Activated CD4-positive, alpha-beta T cell treated with anti-CD3 and anti-CD28 coated beads, Interleukin-2, amount 50 U/mL, for 1 hour (primary cell): ENCODE measurements around the gene BICD1.
"Not testable (repeated sequence)": the region's sequence is repeated elsewhere in the genome, so short reads cannot be mapped to it uniquely, and the experiment has no call there.

ENCODE experiments used
- DNase-seq: peaks from one replicate; pipeline ENCODE4 v3.0.0-alpha.2; 2020

BICD1 gene

GRCh38 chr12:32196250-32197198, 89.9 kb downstream of the BICD1 start:
- no peak for DNase-seq

DNA sequence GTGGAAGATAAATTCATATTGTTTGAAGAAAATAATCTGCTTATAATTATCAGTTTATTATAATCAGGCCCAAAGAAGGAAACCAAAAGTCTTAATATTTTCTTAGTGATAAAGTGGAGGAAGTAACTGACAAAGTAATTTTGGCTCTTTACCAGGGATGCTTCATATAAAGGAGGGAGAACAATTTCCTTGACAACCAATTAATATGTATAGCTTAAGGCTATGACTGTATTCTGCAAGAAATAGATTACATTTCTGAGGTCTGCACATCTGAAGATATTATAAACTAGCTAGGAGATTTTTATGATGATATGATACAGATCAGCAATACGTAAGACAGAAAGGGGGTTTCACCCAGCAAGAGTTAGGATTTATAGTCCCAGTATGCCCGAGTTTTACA, 90.8 kb downstream of the BICD1 start:
- DNase-seq, result no peak

DNA sequence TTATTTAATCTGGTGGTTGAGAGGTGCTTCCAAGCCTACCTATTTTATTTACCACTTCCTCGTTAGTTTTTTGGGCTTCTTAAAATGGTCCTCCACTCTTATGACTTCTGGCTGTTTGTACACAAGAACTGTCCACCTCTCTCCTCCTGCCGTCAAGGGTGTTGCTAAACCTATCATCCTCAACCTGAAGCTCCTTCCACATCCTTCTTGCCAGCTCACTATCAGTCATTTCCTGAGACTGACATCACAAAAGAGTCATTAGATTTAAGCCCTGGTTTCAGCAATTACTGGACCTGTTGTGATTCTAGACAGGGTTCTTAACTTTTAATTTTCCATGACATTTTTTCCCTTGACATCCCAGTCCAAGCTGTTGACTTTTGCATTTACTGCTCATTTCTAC, 91.9 kb downstream of the BICD1 start:
- DNase-seq, result no peak

DNA sequence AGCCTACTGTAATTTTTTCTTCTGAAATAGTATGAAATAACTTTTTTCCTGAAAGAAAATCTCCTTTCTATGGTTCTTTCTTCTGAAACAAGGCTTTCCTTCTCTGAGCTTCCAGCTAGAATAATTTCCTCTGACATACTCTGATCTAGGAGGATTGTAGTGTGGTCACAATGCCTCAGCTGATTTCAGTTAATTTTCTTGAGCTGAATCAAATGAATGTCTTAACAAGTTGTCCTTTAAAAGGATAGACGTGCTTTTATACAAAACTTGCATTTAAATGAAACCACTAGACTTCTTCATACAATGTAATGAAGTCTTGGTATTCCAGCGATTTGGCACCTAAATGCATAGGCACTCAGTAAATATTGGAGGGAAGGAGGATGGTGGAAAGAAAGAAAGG, 94.4 kb downstream of the BICD1 start:
- DNase-seq, result no peak

GRCh38 chr12:32201976-32202375, 95.3 kb downstream of the BICD1 start:
- DNase-seq, result no peak

GRCh38 chr12:32205731-32206130, 99.1 kb downstream of the BICD1 start:
- no peak for DNase-seq

DNA sequence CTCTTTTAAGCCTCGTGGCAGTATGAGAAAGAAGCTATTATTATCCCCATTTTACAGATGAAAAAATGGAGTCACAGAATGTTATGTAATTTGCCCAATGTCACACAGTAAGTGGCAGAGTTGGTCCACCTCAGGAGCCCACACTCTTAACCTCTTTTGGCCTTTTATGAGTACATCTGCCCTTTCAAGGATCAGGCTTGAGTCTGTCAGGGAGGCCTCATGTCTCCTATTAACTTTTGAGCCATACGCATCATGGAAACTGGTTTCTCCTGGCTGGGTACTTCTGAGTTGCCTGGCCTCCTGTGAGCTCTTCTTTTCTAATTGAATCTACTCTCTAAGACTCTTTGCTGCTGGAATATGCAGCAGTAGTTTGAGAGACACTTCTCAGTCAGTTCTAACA, 101.7 kb downstream of the BICD1 start:
- DNase-seq, result no peak

- no peak for DNase-seq
Measured at GRCh38 chr12:32211066-32211899, 104.6 kb downstream of the BICD1 start.

GRCh38 chr12:32211900-32212156, 105.2 kb downstream of the BICD1 start:
- no peak for DNase-seq

DNA sequence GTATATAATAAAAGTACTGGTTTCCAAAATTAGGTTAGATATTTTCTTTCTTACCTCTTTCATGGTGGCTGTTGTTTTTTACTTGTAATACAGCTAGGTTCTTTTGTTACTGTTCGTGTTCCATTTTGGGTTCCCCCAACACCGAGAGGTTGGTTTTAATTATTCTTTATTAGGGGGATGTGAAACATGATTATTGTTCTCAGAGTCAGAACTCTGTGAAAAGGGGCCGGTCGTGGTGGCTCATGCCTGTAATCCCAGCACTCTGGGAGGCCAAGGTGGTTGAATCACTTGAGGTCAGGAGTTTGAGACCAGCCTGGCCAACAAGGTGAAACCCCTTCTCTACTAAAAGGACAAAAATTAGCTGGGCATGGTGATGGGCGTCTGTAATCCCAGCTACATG, 108.1 kb downstream of the BICD1 start:
- DNase-seq, result no peak

DNA sequence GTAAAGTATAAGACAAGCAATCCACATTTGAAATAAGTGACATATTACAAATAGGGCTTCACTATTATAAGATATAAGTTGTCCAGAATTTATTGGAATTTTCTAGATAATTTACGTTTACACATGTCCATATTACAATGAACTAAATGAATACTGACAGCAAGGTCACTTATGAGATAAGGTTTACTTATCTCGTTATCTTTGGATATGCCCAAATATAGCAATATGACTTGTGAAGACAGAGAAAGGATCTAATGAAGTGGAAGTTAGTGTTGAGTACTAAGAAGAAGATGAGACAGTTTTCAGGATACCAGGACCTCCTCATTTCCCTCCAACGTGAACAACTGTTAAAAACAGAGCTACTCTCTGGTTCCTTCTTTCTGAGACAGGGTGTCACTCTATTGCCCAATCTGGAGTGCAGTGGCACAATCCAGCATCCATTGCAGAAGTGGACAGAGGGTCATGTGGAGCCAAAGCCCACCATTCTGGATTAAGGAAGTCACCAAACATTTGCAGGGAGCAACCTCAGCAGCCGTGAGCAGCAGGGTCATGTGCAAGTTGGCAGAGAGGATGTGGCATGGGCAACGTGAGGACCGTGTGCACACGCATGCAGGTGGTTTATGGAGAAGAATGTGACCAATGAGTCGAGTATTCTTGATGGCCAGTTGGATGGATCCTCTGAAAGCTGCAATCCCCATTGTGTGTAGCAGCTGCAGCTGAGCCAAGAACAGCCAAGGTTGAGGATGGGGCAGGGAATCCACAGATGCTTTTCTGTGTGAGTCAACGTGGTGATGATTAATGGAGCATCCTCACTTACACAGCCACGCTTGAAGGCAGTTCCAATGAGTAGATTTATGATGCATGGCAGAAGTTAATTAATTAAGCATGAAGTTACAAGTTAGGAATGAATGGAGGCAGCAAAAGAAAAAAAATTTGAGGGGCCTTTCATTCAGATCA, 111.0 kb downstream of the BICD1 start:
- DNase-seq, result no peak

DNA sequence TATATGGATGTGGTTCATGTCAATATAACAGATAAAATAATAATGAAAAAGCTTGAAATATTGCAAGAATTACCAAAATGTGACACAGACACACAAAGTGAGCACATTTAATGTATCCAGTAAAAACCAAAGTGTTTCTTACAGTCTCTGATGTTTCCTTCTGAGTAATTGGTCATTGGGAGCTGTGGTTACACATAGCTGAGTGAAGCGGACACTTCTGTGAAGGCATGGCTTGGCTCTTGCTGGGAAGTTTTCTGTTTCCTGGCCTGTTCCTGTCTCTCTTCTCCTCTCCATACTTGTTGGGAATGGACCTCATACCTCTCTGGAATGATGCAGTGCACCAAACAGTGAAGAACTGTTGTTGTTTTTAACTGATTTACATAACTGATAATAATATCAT, 117.3 kb downstream of the BICD1 start:
- DNase-seq, result no peak

DNA sequence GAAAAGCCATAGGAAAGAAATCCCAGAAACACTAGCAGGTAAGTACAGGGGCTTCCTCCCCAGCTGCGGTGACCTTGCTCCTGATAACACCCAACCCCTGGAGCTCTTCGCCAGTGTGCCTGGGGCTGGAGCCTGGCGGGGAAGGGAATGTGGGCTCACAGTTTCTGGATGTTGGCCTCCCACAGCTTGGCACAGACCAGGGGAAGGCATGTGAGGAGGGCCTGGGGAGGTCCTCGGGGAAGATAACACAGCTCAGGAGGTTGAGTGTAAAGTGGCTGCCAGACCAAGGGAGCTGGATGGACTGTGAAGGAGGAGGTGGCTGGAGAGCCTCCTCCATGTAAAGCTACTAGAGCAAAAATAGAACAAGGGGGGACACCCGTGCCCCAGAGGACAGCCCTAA, 120.1 kb downstream of the BICD1 start:
- DNase-seq, result no peak

DNA sequence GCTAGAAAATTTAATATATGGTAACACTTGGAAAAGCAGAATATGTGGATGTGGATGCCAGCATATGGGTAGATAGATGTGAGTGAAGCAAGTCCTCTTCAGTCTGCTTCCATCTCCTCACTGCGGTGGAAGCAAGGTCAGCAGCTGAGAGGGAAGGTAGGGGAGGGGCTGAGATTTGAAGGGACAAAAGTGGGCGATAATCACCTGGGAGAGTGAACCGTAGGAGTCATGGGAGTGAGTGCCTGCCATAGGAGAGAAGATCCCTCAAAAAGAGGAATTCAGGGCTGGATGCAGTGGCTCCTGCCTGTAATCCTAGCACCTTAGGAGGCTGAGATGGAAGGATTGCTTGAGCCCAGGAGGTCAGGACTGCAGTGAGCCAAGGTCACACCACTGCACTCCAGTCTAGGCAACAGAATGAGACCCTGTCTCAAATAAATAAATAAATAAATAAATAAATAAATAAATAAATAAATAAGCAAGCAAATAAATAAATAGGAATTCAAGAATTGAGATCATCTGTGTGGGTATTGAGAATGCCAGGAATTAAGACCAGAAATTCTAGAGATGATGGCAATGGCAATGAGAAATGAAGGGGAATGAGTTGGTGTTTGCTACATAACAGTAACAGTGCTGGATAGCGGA, 123.4 kb downstream of the BICD1 start:
- DNase-seq, result no peak

DNA sequence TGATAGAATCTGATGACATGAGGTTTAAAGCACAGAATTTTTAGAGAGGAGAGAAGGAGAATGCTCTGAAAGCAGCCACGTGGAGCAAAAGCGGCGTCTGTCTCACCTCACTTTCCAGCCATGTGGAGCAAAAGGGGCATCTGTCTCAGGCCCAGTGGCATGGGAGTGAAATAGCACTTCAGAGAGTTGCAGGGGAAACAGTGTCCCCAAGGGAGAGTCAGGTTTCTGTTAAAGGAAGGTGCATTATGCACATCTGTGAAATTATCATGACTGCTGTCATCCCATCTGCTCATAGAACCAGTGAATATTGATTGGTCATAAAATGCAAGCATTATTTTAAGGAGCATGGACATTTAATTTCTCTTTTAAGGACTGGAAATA, 124.0 kb downstream of the BICD1 start:
- no peak for DNase-seq

- DNase-seq, result not testable (repeated sequence)
Measured at GRCh38 chr12:32231361-32231760, 124.7 kb downstream of the BICD1 start.

GRCh38 chr12:32233568-32233967, 126.9 kb downstream of the BICD1 start:
- no peak for DNase-seq

GRCh38 chr12:32235251-32235650, 128.6 kb downstream of the BICD1 start:
- DNase-seq, result no peak

GRCh38 chr12:32240162-32240561, 133.5 kb downstream of the BICD1 start:
- DNase-seq, result no peak

DNA sequence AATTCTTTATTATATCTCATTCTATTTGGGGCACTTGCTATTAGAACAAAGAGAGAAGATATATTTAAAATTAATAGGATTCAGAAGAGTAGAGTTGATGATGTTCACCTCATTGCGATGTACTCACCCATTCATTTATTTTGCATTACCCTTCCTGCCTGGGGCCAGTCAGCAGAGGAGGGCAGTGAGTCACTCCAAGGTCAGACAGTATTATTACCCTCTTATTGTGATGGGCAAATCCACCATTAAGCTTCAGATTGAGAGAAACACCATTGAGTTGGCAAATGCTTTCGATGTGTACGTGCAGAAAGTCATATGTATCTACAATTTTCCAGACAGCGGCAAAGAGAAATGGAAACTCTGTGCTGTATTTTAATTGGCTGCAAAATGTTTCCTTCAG, 134.2 kb downstream of the BICD1 start:
- no peak for DNase-seq

- no peak for DNase-seq
Measured at GRCh38 chr12:32242641-32243040, 136.0 kb downstream of the BICD1 start.

DNA sequence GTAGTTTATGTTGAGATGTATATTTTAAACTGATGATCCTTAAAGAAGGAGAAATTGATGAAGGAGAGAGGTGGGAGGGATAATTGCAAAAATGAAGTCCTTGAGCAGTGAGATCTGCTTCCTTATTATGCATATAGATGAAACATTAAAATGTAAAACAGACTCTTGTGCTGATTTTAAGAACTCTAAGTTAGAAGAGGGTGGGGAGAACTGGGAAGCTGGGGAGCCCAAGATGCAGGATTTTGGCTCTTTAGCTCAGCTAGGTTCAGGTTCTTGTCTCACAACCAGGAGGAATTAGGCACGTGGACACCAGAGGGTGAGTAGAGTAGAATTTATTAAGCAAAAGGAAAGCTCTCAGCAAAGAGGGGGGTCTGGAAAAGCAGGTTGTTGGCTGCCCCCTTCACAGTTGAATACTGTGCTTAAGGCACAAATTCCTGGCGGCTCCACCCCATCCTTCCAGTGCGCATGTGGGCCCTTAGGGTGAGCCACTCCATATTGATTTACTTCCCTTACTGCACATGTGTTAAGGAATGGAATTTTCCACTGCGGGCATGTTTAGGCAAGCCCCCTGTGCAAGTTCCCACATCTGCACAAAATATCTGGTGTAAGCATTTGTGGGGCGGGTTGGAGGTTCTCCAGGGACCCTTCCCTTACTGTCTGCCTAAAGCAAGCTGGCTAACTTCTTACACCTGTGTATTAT, 141.9 kb downstream of the BICD1 start:
- DNase-seq, result no peak
